GM19035 (cell line): Measurements from ENCODE around the gene TAS2R14.

ENCODE experiments used
- ATAC-seq: cut with Tn5 transposase; IDR thresholded peaks from one replicate; pipeline ENCODE4 v1.9.1; 2021; ENCODE audit not compliant: unreplicated experiment

The TAS2R14 gene

GRCh38 chr12:10909462-10909861 lies 29.6 kb downstream of the TAS2R14 start, which contains the start of gene TAS2R13:
TAS2R13 (minus strand) TSS chr12:10909562; CDS start chr12:10909298, 264 bp downstream.
- no peak for ATAC-seq

DNA sequence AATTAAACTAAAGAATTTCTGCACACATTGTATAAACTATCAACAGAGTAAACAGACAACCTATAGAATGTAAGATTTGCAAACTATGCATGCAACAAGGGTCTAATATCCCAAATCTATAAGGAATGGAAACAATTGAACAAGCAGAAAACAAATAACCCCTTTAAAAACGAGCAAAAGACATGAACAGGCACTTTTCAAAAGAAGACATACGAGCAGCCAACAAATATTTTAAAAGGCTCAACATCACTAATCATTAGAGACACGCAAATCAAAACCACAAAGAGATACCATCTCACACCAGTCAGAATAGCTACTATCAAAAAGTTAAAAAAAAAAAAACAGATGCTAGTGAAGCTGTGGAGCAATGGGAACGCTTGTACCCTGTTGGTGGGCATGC lies 34.4 kb downstream of the TAS2R14 start:
- ATAC-seq: no peak

DNA sequence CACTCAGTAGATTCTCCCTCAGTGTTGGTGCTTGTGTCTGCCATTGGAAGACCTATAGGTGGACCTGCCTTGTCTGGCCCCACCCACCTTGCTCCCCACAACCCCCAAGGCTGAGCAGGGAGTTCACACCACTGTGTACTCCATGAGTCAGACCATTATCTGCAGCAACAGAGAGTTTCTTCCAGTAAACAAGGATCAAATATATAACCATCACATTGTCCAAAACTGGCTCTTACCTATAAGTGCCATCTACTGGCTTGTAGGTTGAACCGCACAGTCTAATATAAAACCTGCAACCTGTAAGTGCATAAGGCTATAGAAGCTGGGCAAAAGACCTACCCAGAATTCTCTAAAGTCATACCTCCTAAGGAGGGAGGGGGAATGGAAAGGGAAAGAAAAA lies 37.6 kb downstream of the TAS2R14 start:
- no peak for ATAC-seq

DNA sequence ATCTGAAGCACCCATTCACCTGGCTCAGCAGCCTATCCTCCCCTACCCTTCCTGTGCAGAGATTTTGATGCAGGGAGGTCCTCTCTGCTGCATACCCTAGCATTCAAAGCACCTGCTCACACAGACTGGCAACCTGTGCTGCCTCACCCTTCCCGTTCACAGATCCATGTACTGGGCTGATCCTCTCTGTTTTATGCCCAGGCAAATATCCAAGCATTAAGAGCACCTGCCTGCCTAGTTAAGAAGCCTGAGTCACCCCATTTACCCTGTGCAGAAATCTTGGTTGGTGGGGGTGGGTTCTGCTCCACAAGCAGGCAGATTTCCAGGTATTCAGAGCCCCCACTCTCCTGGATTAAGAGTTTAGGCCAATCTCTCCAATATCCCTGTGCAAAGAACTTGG lies 38.1 kb downstream of the TAS2R14 start:
- no peak for ATAC-seq

GRCh38 chr12:10900530-10900929 lies 38.5 kb downstream of the TAS2R14 start:
- no peak for ATAC-seq

DNA sequence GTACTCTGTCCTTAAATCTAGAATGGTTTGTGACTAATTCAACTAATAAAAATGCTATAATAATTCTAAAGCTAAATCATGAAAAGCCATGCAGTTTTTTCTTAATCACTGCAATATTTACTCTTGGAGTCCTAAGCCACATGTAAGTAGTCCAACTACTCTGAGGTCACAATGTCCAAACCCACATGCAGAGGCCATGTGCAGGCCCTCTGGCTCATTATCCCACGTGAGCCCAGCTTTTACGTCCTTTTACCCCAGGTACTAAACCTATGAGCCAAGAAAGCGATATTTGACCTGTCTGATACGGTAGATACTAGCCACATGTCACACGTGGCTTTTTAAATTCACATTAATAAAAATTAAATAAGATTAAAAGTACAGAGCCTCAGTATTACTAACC lies 42.2 kb downstream of the TAS2R14 start:
- ATAC-seq: no peak

GRCh38 chr12:10891937-10892336 lies 47.1 kb downstream of the TAS2R14 start:
- no peak for ATAC-seq

DNA sequence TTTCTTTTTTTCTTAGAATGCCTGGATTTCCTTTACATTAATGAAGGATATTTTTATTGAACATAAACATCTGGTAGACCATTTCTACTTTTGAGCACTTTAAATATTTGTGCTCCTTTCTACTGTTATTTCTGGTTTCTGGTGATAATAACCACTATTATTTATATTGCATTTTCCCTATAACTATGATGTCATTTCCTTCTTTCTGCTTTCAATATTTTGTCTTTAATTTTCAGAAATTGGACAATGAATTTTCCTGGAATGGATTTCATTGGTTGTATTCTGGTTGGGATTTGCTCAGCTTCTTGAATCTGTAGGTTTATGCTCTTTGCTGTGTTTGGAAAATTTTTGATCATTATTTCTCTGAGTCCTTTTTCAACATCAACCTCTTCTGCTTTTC lies 49.8 kb downstream of the TAS2R14 start:
- ATAC-seq: no peak
